ENCODE data around the gene HASPIN.

The HASPIN gene

DNA sequence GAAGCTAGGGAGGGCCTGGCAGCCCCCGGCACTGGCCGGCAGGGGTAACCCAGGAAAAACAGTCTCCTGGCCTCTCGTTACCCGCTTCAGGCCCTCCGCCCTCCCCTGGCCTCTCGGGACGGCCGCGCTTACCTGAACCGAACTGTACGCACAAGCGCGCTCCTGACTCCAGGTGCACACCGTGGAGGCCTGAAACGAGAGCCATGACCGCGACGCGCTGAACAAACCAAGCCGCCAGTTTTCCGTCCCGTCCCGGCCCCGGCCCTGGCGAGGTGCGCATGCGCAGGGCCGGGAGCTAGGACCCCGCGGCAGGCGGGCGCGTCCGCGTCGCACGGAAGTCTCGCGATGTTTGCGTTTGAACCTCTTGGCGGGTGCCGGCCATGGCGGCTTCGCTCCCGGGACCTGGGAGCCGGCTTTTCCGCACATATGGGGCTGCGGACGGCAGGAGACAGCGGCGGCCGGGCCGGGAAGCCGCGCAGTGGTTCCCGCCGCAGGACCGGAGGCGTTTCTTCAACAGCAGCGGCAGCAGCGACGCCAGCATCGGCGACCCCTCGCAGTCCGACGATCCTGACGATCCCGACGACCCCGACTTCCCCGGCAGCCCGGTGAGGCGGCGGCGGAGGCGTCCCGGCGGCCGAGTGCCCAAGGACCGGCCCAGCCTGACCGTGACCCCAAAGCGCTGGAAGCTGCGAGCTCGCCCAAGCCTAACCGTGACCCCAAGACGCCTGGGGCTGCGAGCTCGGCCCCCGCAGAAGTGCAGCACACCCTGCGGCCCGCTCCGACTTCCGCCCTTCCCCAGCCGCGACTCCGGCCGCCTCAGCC, at the start of gene HASPIN:
HASPIN (plus strand) TSS at position 348 of the 822 bp plus-strand sequence; CDS start at position 381, 33 bp downstream.
- peak; percentile 91 to 92 for DNase-seq (ENCODE audit: low read depth in 2 of 2)
- H3K4me3 ChIP-seq (replicated peaks in 1 of 2; ENCODE audit: low read depth in 2 of 2, low read length in 2 of 2): peak within 1 kb of the TSS; percentile 88 to 92
- peak; percentile 50 for TF ChIP-seq CTCF (IDR thresholded peaks at IDR 0.05; ENCODE audit: low read depth, low read length)

- no peak for DNase-seq (ENCODE audit: low read depth in 2 of 2)
- no peak for TF ChIP-seq CTCF (IDR thresholded peaks at IDR 0.05; ENCODE audit: low read depth, low read length)
- no peak overlapping the region for H3K4me3 ChIP-seq (replicated peaks in 1 of 2; ENCODE audit: low read depth in 2 of 2, low read length in 2 of 2)
Measured at GRCh38 chr17:3675886-3676285, 47.8 kb upstream of the HASPIN start.

- peak in 1 of 2 donors; percentile 25 for DNase-seq (ENCODE audit: low read depth in 2 of 2)
- H3K4me3 ChIP-seq (replicated peaks in 1 of 2; ENCODE audit: low read depth in 2 of 2, low read length in 2 of 2): no peak overlapping the region
- TF ChIP-seq CTCF (IDR thresholded peaks at IDR 0.05; ENCODE audit: low read depth, low read length): no peak
Measured at GRCh38 chr17:3678095-3678820, 45.4 kb upstream of the HASPIN start.

- no peak for DNase-seq (ENCODE audit: low read depth in 2 of 2)
- no peak overlapping the region for H3K4me3 ChIP-seq (replicated peaks in 1 of 2; ENCODE audit: low read depth in 2 of 2, low read length in 2 of 2)
- TF ChIP-seq CTCF (IDR thresholded peaks at IDR 0.05; ENCODE audit: low read depth, low read length): no peak
Measured at GRCh38 chr17:3678821-3679530, 44.7 kb upstream of the HASPIN start.

DNA sequence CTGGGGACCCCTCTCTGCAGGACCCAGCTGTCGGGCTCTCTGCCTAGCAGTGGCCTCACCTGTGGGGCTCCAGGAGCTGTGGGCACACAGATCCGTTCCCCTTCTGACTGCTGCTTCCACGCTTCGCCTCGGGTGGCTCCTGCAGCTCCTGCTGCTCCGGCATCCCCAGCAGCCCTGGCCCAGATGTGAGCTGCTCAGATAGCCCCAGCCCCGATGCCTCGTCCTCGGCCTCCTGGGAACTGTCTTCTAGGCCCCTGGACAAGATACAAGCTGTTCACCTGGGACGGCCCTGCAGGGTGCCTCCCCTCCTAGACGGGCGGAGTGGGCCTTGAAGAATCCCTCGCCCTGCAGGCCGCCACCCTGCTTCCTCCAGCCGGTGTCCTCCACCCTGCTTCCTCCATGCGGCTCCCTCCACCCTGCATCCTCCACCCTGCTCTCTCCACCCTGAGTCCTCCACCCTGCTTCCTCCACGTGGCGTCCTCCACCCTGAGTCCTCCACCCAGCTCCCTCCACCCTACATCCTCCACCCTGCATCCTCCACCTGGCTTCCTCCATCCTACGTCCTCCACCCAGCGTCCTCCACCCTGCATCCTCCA, 44.1 kb upstream of the HASPIN start:
- DNase-seq (ENCODE audit: low read depth in 2 of 2): no peak
- H3K4me3 ChIP-seq (replicated peaks in 1 of 2; ENCODE audit: low read depth in 2 of 2, low read length in 2 of 2): no peak overlapping the region
- TF ChIP-seq CTCF (IDR thresholded peaks at IDR 0.05; ENCODE audit: low read depth, low read length): no peak

DNA sequence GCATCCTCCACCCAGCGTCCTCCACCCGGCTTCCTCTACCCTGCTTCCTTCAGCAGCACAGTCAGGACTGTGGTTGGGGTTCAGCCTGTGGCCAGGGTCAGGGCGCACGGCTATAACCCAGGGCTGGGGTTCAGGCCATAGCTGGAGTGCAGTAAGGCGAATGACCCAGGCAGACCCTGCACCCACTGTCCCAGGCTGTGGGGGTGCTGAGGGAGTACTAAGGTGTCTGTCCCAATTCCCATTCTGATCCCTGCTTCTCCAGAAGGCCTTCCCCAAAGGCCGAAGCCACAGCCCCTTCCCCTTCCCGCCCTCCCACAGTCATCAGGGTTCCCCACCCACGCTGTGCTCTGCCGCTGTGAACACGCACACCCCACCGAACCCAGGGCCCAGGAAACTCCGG, 42.6 kb upstream of the HASPIN start:
- TF ChIP-seq CTCF (IDR thresholded peaks at IDR 0.05; ENCODE audit: low read depth, low read length): no peak
- H3K4me3 ChIP-seq (replicated peaks in 1 of 2; ENCODE audit: low read depth in 2 of 2, low read length in 2 of 2): no peak overlapping the region
- no peak for DNase-seq (ENCODE audit: low read depth in 2 of 2)

All from cardiac fibroblast (primary cell).